IPS-15b (cell line): Measurements from ENCODE around the gene FEM1C.

Source experiments
- H3K27me3 ChIP-seq: one replicate; pipeline ENCODE4 v1.6.1; 2013; ENCODE audit warnings: low read length; ENCODE audit not compliant: control insufficient read depth, insufficient read depth
- H3K36me3 ChIP-seq: one replicate; pipeline ENCODE4 v1.6.1; 2013; ENCODE audit warnings: low read length; ENCODE audit not compliant: control insufficient read depth, insufficient read depth
- H3K4me1 ChIP-seq: one replicate; pipeline ENCODE4 v1.6.1; 2013; ENCODE audit warnings: mild to moderate bottlenecking, low read length; ENCODE audit not compliant: control insufficient read depth, insufficient read depth
- H3K4me3 ChIP-seq: one replicate; pipeline ENCODE4 v1.5.1; 2013; ENCODE audit warnings: low read depth, low read length
- H3K9ac ChIP-seq: one replicate; pipeline ENCODE4 v1.6.1; 2013; ENCODE audit warnings: low read depth, mild to moderate bottlenecking, low read length
- H3K9me3 ChIP-seq: one replicate; pipeline ENCODE4 v1.6.1; 2013; ENCODE audit warnings: mild to moderate bottlenecking, low read length; ENCODE audit not compliant: control insufficient read depth, insufficient read depth

The FEM1C gene

DNA sequence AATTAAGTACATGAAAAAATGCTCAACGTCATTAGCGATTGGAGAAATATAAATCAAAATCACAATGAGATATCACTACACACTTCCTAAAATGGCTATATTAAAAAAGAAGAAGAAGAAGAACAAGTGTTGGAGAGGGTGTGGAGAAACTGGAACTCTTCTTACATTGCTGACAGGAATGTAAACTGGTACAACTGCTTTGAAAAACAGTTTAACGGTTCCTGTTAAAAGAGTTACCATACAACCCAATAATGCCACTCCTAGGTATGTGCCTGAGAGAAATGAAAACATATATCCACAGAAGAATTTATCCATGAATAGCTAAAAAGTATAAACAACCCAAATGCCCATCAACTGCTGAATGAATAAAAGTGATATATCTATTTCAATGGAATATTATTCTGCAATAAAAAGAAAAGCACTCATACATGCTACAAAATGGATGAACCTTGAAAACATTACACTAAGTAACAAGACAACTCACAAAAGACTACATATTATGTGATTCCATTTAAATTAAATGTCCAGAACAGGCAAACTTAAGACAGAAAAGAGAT lies 9.0 kb downstream of the FEM1C start:
- Histone ChIP-seq H3K27me3 (no peaks in the 10 kb centered on the region), H3K4me1 (peaks cover 11% of the 10 kb centered on the region), H3K9me3 (no peaks in the 10 kb centered on the region), H3K36me3 (no peaks in the 10 kb centered on the region), H3K9ac (no peak overlapping the region), H3K4me3 (no peak overlapping the region)

DNA sequence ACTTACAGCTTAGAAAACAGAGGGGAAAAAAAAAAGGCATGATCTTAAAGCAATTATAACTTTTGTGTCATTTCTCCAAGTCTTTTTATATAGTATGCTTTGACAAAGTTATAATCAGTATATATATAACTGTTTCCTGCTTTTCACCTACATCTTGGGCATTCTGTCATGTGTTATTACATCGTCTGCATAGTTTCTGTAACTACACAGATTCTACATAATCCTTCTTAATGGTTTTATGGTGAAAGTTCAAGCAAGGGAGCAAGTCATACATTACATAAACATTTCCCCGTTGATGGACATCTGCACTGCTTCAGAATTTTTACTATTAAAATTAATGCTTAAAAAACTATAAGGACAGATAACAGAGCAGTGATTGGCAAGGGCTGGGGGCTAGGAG lies 12.1 kb downstream of the FEM1C start:
- Histone ChIP-seq H3K36me3 (no peaks in the 10 kb centered on the region), H3K9me3 (no peaks in the 10 kb centered on the region), H3K4me1 (peaks cover 5% of the 10 kb centered on the region), H3K27me3 (no peaks in the 10 kb centered on the region), H3K4me3 (no peak overlapping the region), H3K9ac (no peak overlapping the region)

DNA sequence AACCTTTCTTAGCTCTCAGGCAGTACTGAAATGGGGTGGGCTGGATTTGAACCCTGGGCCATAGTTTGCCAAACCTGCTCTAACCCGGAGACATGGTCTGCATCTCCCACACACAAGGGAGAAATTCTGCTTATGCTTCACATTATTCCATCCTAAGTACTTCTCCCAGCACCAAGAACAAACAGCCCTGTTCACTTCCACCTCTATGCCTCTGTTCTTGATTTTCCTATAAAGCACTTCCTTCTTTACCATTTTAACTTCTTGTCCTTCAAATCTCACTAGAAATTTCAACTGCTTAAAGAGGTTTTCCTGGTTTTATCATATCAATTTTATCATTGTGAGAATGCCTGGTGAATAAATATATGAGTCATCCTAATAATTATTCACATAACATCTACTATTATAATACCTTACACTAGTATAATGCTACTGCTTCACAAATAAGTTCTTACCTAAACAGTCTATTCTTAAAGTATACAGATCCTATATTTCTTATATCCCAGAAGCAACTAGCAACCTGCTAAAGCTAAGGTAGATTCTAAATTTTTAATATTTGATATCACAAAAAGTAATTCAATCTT lies 12.7 kb downstream of the FEM1C start:
- Histone ChIP-seq H3K36me3 (no peaks in the 10 kb centered on the region), H3K27me3 (no peaks in the 10 kb centered on the region), H3K4me3 (no peak overlapping the region), H3K4me1 (peaks cover 5% of the 10 kb centered on the region), H3K9ac (no peak overlapping the region), H3K9me3 (no peaks in the 10 kb centered on the region)

GRCh38 chr5:115531380-115531779 lies 13.2 kb downstream of the FEM1C start:
- no peaks in the 10 kb centered on the region for H3K9me3 ChIP-seq
- H3K9ac ChIP-seq: no peak overlapping the region
- no peaks in the 10 kb centered on the region for H3K27me3 ChIP-seq
- H3K4me3 ChIP-seq: no peak overlapping the region
- no peaks in the 10 kb centered on the region for H3K4me1 ChIP-seq
- no peaks in the 10 kb centered on the region for H3K36me3 ChIP-seq

DNA sequence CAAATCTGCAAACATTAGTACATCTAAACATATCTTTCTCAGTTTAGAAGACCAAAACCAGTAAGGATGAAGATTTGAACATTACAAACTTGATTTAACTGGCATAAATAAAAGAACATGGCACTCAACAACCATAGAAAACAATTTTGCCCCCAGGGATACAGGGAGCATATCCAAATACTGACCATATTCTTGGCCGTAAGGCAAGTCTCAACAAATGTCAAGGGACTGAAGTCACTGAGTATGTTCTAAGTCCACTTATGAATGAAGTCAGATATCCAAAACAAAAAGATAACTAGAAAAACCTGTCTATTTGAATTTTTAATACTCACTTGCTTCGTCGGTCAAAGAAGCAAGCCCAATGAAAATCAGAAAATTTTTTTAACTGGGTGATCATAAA lies 14.1 kb downstream of the FEM1C start:
- Histone ChIP-seq H3K4me1 (no peaks in the 10 kb centered on the region), H3K4me3 (no peak overlapping the region), H3K9ac (no peak overlapping the region), H3K36me3 (no peaks in the 10 kb centered on the region), H3K27me3 (no peaks in the 10 kb centered on the region), H3K9me3 (no peaks in the 10 kb centered on the region)

DNA sequence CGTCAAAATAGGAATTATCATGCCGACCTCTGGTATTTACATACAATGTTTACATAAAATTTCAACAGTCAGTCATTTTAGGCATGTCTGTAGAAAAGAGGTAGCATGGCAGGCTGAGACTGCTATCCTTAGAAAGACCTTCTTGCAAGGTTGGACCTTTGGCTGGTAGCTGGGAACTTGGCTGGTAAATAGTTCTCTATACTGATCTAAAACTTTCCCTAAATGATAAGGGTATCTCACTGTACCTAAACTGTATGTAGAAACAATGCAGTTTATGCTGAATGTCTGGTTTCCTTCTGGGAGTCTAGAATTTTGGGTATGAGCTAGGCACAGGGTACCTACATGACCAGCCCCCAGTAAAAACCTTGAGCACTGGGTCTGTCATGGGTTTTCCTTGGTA lies 18.0 kb downstream of the FEM1C start:
- H3K4me1 ChIP-seq: peaks cover 8% of the 10 kb centered on the region
- no peak overlapping the region for H3K9ac ChIP-seq
- peaks cover 6% of the 10 kb centered on the region for H3K36me3 ChIP-seq
- no peak overlapping the region for H3K4me3 ChIP-seq
- H3K9me3 ChIP-seq: no peaks in the 10 kb centered on the region
- no peaks in the 10 kb centered on the region for H3K27me3 ChIP-seq

DNA sequence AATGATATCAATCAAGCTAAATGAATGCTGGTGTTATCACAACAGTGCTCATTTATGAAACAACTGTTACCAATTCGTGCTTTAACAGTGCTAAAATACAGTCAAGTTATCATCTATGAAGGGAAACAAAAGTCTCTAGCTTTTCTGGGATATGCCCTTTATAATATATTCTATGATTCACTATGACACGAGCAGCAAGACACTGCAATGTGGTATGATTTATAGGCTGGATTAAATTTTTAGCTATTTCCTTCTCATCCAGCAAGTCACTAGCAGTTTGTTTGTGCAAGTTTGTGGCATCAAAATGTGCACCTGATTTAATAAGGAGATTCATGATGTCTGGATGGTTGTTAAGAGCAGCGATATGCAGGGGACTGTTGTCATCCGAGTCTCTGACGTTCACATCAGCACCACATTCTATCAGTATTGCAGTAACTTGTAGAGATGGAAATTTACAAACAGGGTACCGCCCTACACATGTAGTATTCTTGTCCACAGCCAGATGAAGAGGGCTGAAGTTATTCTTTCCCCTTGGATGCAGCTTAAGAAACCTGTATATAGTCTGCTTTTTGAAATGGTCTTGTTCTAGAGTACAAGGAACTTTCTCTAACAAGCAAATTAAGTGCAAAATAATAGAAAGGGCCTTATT lies 20.3 kb downstream of the FEM1C start:
- Histone ChIP-seq H3K4me3 (no peak overlapping the region), H3K9ac (no peak overlapping the region), H3K27me3 (no peaks in the 10 kb centered on the region), H3K36me3 (peaks cover 6% of the 10 kb centered on the region), H3K9me3 (no peaks in the 10 kb centered on the region), H3K4me1 (peaks cover 8% of the 10 kb centered on the region)

GRCh38 chr5:115522832-115523403 lies 21.7 kb downstream of the FEM1C start:
- Histone ChIP-seq H3K9me3 (no peaks in the 10 kb centered on the region), H3K36me3 (peaks cover 6% of the 10 kb centered on the region), H3K4me3 (no peak overlapping the region), H3K4me1 (peaks cover 8% of the 10 kb centered on the region), H3K9ac (no peak overlapping the region), H3K27me3 (no peaks in the 10 kb centered on the region)

- no peak overlapping the region for H3K9ac ChIP-seq
- no peaks in the 10 kb centered on the region for H3K9me3 ChIP-seq
- H3K4me1 ChIP-seq: peaks cover 8% of the 10 kb centered on the region
- peaks cover 4% of the 10 kb centered on the region for H3K36me3 ChIP-seq
- no peak overlapping the region for H3K4me3 ChIP-seq
- H3K27me3 ChIP-seq: no peaks in the 10 kb centered on the region
Measured at GRCh38 chr5:115520191-115520590, 24.4 kb downstream of the FEM1C start.

GRCh38 chr5:115516372-115516771 lies 28.2 kb downstream of the FEM1C start:
- Histone ChIP-seq H3K9ac (no peak overlapping the region), H3K27me3 (no peaks in the 10 kb centered on the region), H3K4me3 (no peak overlapping the region), H3K4me1 (no peaks in the 10 kb centered on the region), H3K9me3 (no peaks in the 10 kb centered on the region), H3K36me3 (no peaks in the 10 kb centered on the region)

DNA sequence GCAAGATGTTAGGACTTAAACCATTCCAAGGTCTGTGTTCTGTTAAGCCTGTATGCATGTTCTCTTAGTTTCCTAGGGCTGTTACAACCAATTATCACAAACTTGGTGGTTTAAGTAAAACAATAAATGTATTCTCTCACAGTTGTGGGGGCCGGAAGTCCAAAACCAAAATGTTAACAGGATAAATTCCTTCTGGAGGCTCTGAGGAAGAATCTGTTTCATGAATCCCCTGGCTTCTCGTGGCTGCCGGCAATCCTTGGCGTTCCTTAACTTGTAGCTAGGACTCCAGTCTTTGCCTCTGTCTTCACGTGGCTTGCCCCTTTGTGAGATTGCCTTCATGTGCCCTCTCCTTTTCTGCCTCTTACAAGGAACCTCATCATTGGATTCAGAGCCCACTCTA lies 30.4 kb downstream of the FEM1C start:
- Histone ChIP-seq H3K4me1 (no peaks in the 10 kb centered on the region), H3K9me3 (no peaks in the 10 kb centered on the region), H3K36me3 (no peaks in the 10 kb centered on the region), H3K9ac (no peak overlapping the region), H3K27me3 (no peaks in the 10 kb centered on the region), H3K4me3 (no peak overlapping the region)

DNA sequence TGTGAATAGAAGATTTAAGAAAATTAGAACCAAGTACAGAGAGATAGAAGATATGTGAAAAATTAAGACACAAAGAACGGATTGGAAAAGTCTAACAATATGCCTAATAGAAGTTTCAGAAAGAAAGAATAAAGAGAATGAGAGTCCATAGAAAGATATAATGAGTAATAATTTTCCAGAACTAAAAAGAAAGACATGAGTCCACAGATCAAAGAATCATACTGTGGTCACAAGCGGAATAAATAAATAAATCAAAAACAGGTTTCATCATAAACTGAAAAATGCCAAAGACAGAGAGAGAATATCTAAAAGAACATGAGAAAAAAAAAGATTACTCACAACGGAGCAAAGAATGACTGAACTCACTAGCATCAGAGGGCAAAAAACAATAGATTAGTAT lies 32.9 kb downstream of the FEM1C start:
- H3K27me3 ChIP-seq: no peaks in the 10 kb centered on the region

More for the DNA sequence above, 32.9 kb downstream of the FEM1C start:
- no peak overlapping the region for H3K4me3 ChIP-seq
- no peaks in the 10 kb centered on the region for H3K9me3 ChIP-seq
- no peaks in the 10 kb centered on the region for H3K4me1 ChIP-seq
- H3K9ac ChIP-seq: no peak overlapping the region
- H3K36me3 ChIP-seq: no peaks in the 10 kb centered on the region
